Gastrocnemius medialis (tissue), 4 donors: Measurements from ENCODE around the gene ANO9.

Experiments
- CTCF ChIP-seq, 5 experiments: fragments of 450-650 bp in 3 of 5; fragments of 200-600 bp in 2 of 5; sonication (generic) in 2 of 5; IDR thresholded peaks in 4 of 5; conservative IDR thresholded peaks in 1 of 5; 1 replicate in 4 of 5; 2 replicates in 1 of 5; pipeline ENCODE4 v1.5.1; 2016 to 2019; ENCODE audit warnings: antibody characterized with exemption in 5 of 5, mild to moderate bottlenecking in 3 of 5, moderate library complexity in 3 of 5
- POLR2A ChIP-seq, 2 donors: fragments of 450-650 bp; IDR thresholded peaks; one replicate each; pipeline ENCODE4 v1.6.1; 2017; ENCODE audit warnings: antibody characterized with exemption in 2 of 2, mild to moderate bottlenecking in 2 of 2, moderate library complexity in 2 of 2

GRCh38 chr11:377883-378500 lies 63.8 kb downstream of the ANO9 start:
- no peak for TF ChIP-seq CTCF (IDR thresholded peaks at IDR 0.05 in 4 of 5, conservative IDR thresholded peaks at IDR 0.05 in 1 of 5)
- no peak for TF ChIP-seq POLR2A (IDR thresholded peaks at IDR 0.05)
